ENCODE data around the gene POLG2.

The POLG2 gene

DNA sequence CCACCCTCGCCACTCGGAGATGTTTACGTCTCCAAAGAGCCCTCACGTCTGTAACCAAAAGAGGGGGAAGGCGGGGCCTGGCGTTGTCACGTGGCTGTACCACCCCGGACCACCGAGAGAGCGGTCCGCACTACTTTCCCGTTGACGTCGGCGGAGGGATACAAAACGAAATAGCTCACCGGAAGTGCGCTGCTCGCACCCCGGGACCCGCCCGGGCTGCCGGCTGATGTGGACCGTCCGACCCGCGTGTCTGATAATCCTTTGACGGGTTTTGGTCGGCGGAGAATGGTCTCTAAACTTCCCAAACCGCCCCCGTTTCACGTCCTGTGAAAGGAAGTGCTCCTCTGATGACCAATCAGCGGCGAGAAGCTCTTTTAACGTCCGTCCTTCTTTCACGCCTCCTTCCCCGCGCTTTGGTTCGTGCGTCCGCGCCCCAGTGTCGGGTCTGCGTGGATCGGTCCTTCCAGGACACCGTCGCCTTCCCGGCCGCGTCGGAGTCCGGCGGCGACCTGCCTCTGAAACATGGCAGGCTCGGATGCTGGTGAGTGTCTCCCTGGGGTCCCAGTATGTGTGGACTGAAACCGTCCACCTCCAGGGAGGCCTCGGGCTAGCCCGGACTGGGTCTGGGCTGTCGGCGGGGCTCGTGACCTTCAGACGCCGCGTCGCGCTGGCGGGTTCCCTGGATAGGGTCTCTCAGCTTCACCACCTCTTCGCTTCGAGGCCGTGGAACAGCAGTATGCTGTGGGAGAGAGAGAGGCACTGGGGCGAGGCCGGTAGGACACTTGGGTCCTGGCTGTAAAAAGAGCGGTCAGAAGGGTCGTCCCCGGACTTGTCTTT, 9.9 kb upstream of the POLG2 start, which contains the start of gene CEP95:
TSS of gene CEP95 (plus strand) at position 402 of the 837 bp plus-strand sequence. CDS start at position 523, 121 bp downstream.
- Histone ChIP-seq H3K4me3 (peak within 1 kb of the TSS; percentile 89), H4K20me1 (peaks cover 86% of the 10 kb centered on the region), H3K9me3 (no peaks in the 10 kb centered on the region), H3K4me1 (peaks cover 45% of the 10 kb centered on the region), H3K9ac (peak within 1 kb of the TSS; percentile 100), H3K27ac (peak within 1 kb of the TSS; percentile 100), H3K4me2 (peak within 1 kb of the TSS; percentile 86), H3K27me3 (no peaks in the 10 kb centered on the region), H3K36me3 (peaks cover 65% of the 10 kb centered on the region)
- TF ChIP-seq Cebpa-rat (IDR thresholded peaks at IDR 0.05), result no peak

DNA sequence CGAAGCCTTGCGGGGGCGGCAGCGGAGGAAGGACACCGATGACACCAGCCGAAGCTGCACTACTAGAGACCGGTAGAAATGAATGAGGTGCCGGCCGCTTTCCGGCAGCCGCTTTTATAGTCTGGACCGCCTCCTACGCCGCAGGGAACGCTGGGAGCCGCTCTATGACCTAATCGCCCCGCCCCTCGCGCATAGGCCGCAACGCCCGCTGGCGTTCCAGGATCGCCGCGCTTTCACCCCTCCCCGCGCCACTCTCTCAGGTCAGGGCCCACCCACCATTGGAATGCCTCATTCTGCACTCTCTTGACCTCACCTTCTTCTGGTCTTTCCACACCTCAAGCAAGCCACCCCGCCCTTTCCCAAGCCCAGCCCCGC, 9.3 kb upstream of the POLG2 start, which contains the start of gene DDX5:
TSS of gene DDX5 (minus strand) at position 89 of the 375 bp plus-strand sequence. CDS start 170 bp downstream, outside the sequence.
- Histone ChIP-seq H3K27me3 (no peaks in the 10 kb centered on the region), H3K27ac (peak within 1 kb of the TSS; percentile 100), H3K9me3 (no peaks in the 10 kb centered on the region), H3K4me3 (peak within 1 kb of the TSS; percentile 89), H3K4me2 (peak within 1 kb of the TSS; percentile 86), H3K9ac (peak within 1 kb of the TSS; percentile 100), H3K36me3 (peaks cover 65% of the 10 kb centered on the region), H4K20me1 (peaks cover 86% of the 10 kb centered on the region), H3K4me1 (peaks cover 51% of the 10 kb centered on the region)
- TF ChIP-seq Cebpa-rat (IDR thresholded peaks at IDR 0.05), result no peak

DNA sequence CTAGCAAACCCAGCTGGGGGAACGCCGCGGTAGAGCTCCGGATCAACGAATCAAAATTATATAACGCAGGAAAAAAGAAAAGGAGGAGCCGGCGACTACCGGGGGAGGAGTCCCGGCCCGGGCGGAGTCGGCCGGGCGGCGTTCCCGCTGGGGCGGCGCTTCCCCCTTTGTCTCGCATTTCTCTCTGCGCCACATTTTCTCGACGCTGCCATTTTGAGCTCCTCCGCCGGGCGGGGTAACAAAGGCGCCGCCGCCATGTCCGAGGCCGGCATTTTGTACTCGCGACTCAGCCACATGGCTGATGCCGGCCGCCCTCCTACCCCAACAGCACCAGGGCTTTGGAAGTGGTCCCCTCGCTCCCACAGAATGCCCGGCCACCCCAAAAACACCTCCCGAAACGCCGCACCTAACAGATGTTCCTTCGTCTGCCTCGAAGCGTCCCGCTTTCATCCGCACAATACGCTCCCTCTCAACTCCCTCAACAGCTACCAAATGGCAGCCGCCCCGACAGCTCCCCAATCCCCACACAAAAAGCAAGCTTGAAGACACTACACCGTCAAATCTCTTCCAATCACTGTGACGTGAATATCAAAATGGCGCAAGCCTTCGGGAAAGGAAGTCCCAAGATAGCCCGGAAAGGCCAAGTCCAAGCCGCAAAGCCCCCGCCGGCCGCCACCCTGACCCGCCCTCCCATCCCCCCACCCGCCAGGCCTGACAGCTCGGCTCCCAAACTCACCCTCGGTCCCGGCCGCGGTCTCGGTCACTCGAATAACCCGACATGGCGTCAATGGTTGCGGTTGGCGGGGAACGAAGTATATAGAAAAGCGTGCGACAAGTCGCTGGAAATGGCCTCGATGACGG, 8.7 kb upstream of the POLG2 start:
- Histone ChIP-seq H3K4me2 (peak overlapping the region; percentile 76), H3K36me3 (peaks cover 65% of the 10 kb centered on the region), H3K27me3 (no peaks in the 10 kb centered on the region), H3K4me1 (peaks cover 57% of the 10 kb centered on the region), H4K20me1 (peaks cover 87% of the 10 kb centered on the region), H3K27ac (peak overlapping the region; percentile 100), H3K9ac (peak overlapping the region; percentile 100), H3K9me3 (no peaks in the 10 kb centered on the region), H3K4me3 (peak overlapping the region; percentile 89)
- no peak for TF ChIP-seq Cebpa-rat (IDR thresholded peaks at IDR 0.05)

- Histone ChIP-seq H3K4me3 (peak overlapping the region; percentile 89), H3K4me1 (peaks cover 64% of the 10 kb centered on the region), H4K20me1 (peaks cover 87% of the 10 kb centered on the region), H3K27me3 (no peaks in the 10 kb centered on the region), H3K9ac (peak overlapping the region; percentile 100), H3K27ac (peak overlapping the region; percentile 100), H3K36me3 (peaks cover 65% of the 10 kb centered on the region), H3K9me3 (no peaks in the 10 kb centered on the region), H3K4me2 (peak overlapping the region; percentile 76)
- TF ChIP-seq Cebpa-rat (IDR thresholded peaks at IDR 0.05), result no peak
Observed at GRCh38 chr17:64504769-64505339, 8.0 kb upstream of the POLG2 start.

- peak overlapping the region; percentile 89 for H3K4me3 ChIP-seq
- H3K27me3 ChIP-seq, result no peaks in the 10 kb centered on the region
- H3K9me3 ChIP-seq, result no peaks in the 10 kb centered on the region
- peaks cover 87% of the 10 kb centered on the region for H4K20me1 ChIP-seq
- H3K9ac ChIP-seq, result peak overlapping the region; percentile 100
- peak overlapping the region; percentile 100; the same call in 1 of the 2 replicates for H3K27ac ChIP-seq
- peak overlapping the region; percentile 76 for H3K4me2 ChIP-seq
- no peak for TF ChIP-seq Cebpa-rat (IDR thresholded peaks at IDR 0.05)
- peaks cover 65% of the 10 kb centered on the region for H3K36me3 ChIP-seq
- peaks cover 66% of the 10 kb centered on the region for H3K4me1 ChIP-seq
Observed at GRCh38 chr17:64503821-64504768, 7.2 kb upstream of the POLG2 start.

GRCh38 chr17:64503341-64503740, 6.5 kb upstream of the POLG2 start:
- Histone ChIP-seq H4K20me1 (peaks cover 87% of the 10 kb centered on the region), H3K9ac (no peak overlapping the region), H3K36me3 (peaks cover 69% of the 10 kb centered on the region), H3K27ac (no peak overlapping the region), H3K4me2 (peak overlapping the region; percentile 76), H3K4me1 (peaks cover 66% of the 10 kb centered on the region), H3K9me3 (no peaks in the 10 kb centered on the region), H3K27me3 (no peaks in the 10 kb centered on the region), H3K4me3 (0 out of 2 replicates have a peak overlapping the region, but pooled peaks have one; percentile 89)
- no peak for TF ChIP-seq Cebpa-rat (IDR thresholded peaks at IDR 0.05)

DNA sequence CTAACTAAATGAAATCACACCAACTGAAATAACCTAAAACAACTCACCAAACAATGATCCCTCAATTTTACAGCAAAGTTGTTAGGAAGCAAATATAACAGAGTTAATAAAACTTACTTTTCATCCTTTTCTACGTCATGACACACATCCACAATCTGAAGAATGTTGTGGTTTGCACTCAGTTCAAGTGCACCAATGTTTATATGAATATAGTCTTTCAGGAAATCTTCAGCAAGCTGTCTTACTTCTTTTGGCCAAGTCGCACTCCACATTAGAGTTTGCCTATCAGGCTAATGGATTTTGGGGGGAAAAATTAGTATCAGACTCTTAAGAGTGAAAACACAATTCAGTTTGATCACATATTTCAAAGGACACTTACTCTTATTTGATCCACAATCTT, 6.0 kb upstream of the POLG2 start:
- Histone ChIP-seq H3K4me1 (peaks cover 67% of the 10 kb centered on the region), H3K36me3 (peaks cover 69% of the 10 kb centered on the region), H3K9me3 (no peaks in the 10 kb centered on the region), H3K27me3 (no peaks in the 10 kb centered on the region), H3K27ac (no peak overlapping the region), H3K9ac (no peak overlapping the region; the same call in 1 of the 2 replicates), H4K20me1 (peaks cover 87% of the 10 kb centered on the region), H3K4me3 (no peak overlapping the region), H3K4me2 (peak overlapping the region; percentile 76; the same call in 1 of the 2 replicates)
- TF ChIP-seq Cebpa-rat (IDR thresholded peaks at IDR 0.05), result no peak

GRCh38 chr17:64502021-64502420, 5.2 kb upstream of the POLG2 start:
- H4K20me1 ChIP-seq, result peaks cover 87% of the 10 kb centered on the region
- no peak overlapping the region for H3K9ac ChIP-seq
- peaks cover 74% of the 10 kb centered on the region for H3K4me1 ChIP-seq
- no peak for TF ChIP-seq Cebpa-rat (IDR thresholded peaks at IDR 0.05)
- H3K27ac ChIP-seq, result no peak overlapping the region
- H3K36me3 ChIP-seq, result peaks cover 69% of the 10 kb centered on the region
- H3K4me2 ChIP-seq, result no peak overlapping the region
- no peaks in the 10 kb centered on the region for H3K27me3 ChIP-seq
- H3K4me3 ChIP-seq, result no peak overlapping the region
- H3K9me3 ChIP-seq, result no peaks in the 10 kb centered on the region
